OCI-LY3 (cell line): ENCODE results near the gene CFAP57.

Experiments used
- H2AFZ ChIP-seq: fragments of 200-600, 300-600 bp; shearing (Covaris generic); 2 replicates; pipeline ENCODE4 v1.6.0; 2014; ENCODE audit warnings: antibody characterized with exemption, low read depth, low read length
- H3K27ac ChIP-seq: fragments of 200-600, 300-600 bp; sonication (generic); 2 replicates; pipeline ENCODE4 v1.5.1; 2014; ENCODE audit warnings: mild to moderate bottlenecking, low read length, moderate library complexity, mixed read lengths
- H3K27me3 ChIP-seq: fragments of 200-600, 300-600 bp; sonication (generic); 2 replicates; pipeline ENCODE4 v1.6.1; 2014; ENCODE audit warnings: low read depth, low read length, mixed read lengths
- H3K36me3 ChIP-seq: fragments of 200-600, 300-600 bp; sonication (generic); replicated peaks from 2 replicates; pipeline ENCODE3; 2014; ENCODE audit warnings: low read depth, low read length, mixed read lengths
- H3K4me1 ChIP-seq: fragments of 300-600, 200-600 bp; sonication (generic); 2 replicates; pipeline ENCODE4 v1.6.1; 2014; ENCODE audit warnings: low read length, mixed read lengths
- H3K4me2 ChIP-seq: fragments of 200-600, 300-600 bp; sonication (generic); 2 replicates; pipeline ENCODE4 v1.6.1; 2014; ENCODE audit warnings: low read length, mixed read lengths
- H3K4me3 ChIP-seq: fragments of 300-600, 200-600 bp; sonication (generic); 2 replicates; pipeline ENCODE4 v1.5.1; 2014; ENCODE audit warnings: antibody characterized with exemption, mild to moderate bottlenecking, low read length, moderate library complexity
- H3K79me2 ChIP-seq: fragments of 300-600, 200-600 bp; shearing (Covaris generic); 2 replicates; pipeline ENCODE4 v1.6.1; 2014; ENCODE audit warnings: mild to moderate bottlenecking, low read length, mixed read lengths
- H3K9ac ChIP-seq: fragments of 300-600, 200-600 bp; shearing (Covaris generic); 2 replicates; pipeline ENCODE4 v1.6.0; 2014; ENCODE audit warnings: mild to moderate bottlenecking, low read length, moderate library complexity
- H3K9me3 ChIP-seq: fragments of 200-600, 300-600 bp; shearing (Covaris generic); 2 replicates; pipeline ENCODE4 v1.6.1; 2014; ENCODE audit warnings: low read length, mixed read lengths; ENCODE audit not compliant: insufficient read depth
- H4K20me1 ChIP-seq: fragments of 200-600, 300-600 bp; sonication (generic); 2 replicates; pipeline ENCODE4 v1.6.1; 2016; ENCODE audit warnings: low read length, mixed read lengths; ENCODE audit not compliant: insufficient read depth
- CTCF ChIP-seq: fragments of 200-600, 300-600 bp; sonication (generic); IDR thresholded peaks from 2 replicates; pipeline ENCODE4 v1.5.1; 2014; ENCODE audit warnings: antibody characterized with exemption, low read length, low read depth
- EZH2phosphoT487 ChIP-seq: fragments of 200-600 bp; shearing (Covaris generic); IDR thresholded peaks from 2 replicates; pipeline ENCODE4 v1.6.1; 2018; ENCODE audit warnings: antibody characterized with exemption, mixed run types, low read depth

The CFAP57 gene

DNA sequence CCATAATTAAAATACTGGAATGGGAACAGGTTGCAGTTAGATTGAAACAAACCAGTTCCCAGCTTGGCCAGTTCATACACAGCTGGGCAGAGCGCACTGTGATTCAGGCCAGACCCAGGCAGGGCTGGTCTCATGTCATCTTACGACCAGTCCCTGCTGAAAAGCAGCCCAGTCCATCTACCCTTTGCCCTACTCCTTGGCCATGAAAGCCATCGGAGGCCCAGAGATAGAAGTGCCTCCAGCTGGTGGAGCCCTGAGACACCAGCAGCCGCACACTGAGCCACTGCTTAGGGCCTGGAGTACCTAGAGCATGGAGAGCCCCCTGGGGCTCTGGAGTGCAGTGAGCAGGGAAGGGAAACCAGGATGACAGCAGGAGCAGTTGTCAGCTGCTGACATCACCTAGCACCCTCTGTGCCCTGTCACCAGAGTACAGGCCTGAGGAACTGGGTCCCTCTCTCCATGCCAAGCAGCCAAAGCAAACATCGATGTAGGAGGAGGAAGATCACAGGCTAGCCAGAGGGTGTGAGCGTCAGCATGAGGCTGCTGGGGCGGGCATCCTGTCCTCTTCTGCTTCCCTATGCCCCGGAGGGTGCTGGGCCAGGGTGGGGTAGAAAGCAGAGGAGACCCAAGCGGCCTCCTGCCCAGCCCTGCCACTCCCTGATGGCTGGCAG is 63.5 kb downstream of the CFAP57 start:
- H3K79me2 ChIP-seq: no peaks in the 10 kb centered on the region
- no peak overlapping the region for H2AFZ ChIP-seq
- TF ChIP-seq EZH2phosphoT487 (no peak), CTCF (no peak)
- no peak overlapping the region for H3K4me2 ChIP-seq
- H3K9me3 ChIP-seq: no peaks in the 10 kb centered on the region
- H3K4me3 ChIP-seq: no peak overlapping the region
- no peak overlapping the region for H3K9ac ChIP-seq
- no peaks in the 10 kb centered on the region for H3K27me3 ChIP-seq
- no peaks in the 10 kb centered on the region for H4K20me1 ChIP-seq
- H3K4me1 ChIP-seq: peaks cover 19% of the 10 kb centered on the region
- no peak overlapping the region for H3K27ac ChIP-seq
- H3K36me3 ChIP-seq: no peaks in the 10 kb centered on the region

- H3K79me2 ChIP-seq: no peaks in the 10 kb centered on the region
- H3K36me3 ChIP-seq: no peaks in the 10 kb centered on the region
- TF ChIP-seq CTCF (no peak), EZH2phosphoT487 (no peak)
- H3K4me3 ChIP-seq: no peak overlapping the region
- H4K20me1 ChIP-seq: no peaks in the 10 kb centered on the region
- no peak overlapping the region for H3K4me2 ChIP-seq
- H2AFZ ChIP-seq: no peak overlapping the region
- H3K27me3 ChIP-seq: no peaks in the 10 kb centered on the region
- no peaks in the 10 kb centered on the region for H3K9me3 ChIP-seq
- H3K4me1 ChIP-seq: peaks cover 19% of the 10 kb centered on the region
- H3K9ac ChIP-seq: no peak overlapping the region
- no peak overlapping the region for H3K27ac ChIP-seq
Measured at GRCh38 chr1:43237121-43237520, 65.0 kb downstream of the CFAP57 start.

DNA sequence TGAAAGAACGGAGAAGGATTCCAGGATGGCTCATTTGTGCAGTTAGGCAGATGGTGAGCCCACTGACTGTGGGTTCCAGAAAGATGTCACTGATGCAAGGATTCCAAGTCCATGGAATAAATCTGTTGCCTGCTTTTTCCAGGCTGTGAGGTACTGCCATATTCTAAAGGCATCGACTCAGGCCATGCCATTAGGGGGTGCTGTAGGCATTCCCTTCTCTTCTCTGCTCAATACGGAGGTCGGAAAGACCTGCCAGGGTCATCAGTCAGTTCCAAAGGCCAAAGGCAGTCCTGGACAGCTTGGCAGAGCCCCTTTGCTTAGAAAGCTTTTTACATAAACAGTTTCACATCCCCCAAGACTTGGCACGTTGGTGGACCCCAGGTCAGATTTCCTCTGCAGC is 66.0 kb downstream of the CFAP57 start:
- Histone ChIP-seq H3K4me3 (no peak overlapping the region), H3K27me3 (no peaks in the 10 kb centered on the region), H3K9ac (no peak overlapping the region), H3K36me3 (no peaks in the 10 kb centered on the region), H3K27ac (no peak overlapping the region), H3K79me2 (no peaks in the 10 kb centered on the region), H3K4me1 (peaks cover 19% of the 10 kb centered on the region), H3K4me2 (no peak overlapping the region), H2AFZ (no peak overlapping the region), H3K9me3 (no peaks in the 10 kb centered on the region), H4K20me1 (no peaks in the 10 kb centered on the region)
- peak; percentile 70 for TF ChIP-seq CTCF
- no peak for TF ChIP-seq EZH2phosphoT487

DNA sequence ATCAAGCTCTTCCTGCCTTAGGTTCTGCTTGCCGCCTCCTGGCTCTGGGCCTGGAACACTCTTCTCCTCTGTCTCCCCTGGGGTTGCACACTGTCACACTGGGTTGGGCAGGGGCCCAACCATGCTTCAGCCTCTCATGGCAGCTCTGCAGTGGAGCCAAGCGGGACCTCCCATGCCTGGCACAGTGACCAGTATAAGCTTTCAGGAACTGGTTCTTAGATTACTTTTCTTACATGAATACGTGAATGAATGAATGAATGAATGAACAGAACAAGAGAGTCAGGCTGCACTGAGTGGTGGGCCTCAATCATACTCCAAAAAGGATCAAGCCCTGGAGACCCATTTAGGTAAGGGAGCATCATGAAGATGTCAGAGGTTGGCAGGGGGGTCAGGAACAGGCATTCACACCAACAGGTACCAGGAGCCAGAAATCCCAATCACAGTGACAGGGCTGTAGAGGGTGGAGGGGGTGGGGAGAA is 66.9 kb downstream of the CFAP57 start:
- Histone ChIP-seq H3K79me2 (no peaks in the 10 kb centered on the region), H3K4me3 (no peak overlapping the region)

More for the DNA sequence above, 66.9 kb downstream of the CFAP57 start:
- Histone ChIP-seq H3K9ac (no peak overlapping the region), H3K4me2 (peak overlapping the region; percentile 68), H3K36me3 (no peaks in the 10 kb centered on the region), H4K20me1 (no peaks in the 10 kb centered on the region), H3K4me1 (peaks cover 19% of the 10 kb centered on the region), H3K27ac (peak overlapping the region; percentile 39; the same call in 1 of the 2 replicates), H3K27me3 (no peaks in the 10 kb centered on the region), H2AFZ (no peak overlapping the region), H3K9me3 (no peaks in the 10 kb centered on the region)
- TF ChIP-seq CTCF: no peak
- no peak for TF ChIP-seq EZH2phosphoT487
